HG03457 (cell line): ENCODE data around the gene CASQ2.
"Not testable (repeated sequence)": the region's sequence is repeated elsewhere in the genome, so short reads cannot be mapped to it uniquely, and the experiment has no call there.

ENCODE experiments used
- ATAC-seq: cut with Tn5 transposase; IDR thresholded peaks from one replicate; pipeline ENCODE4 v1.9.1; 2021; ENCODE audit warnings: moderate number of reproducible peaks; ENCODE audit not compliant: unreplicated experiment

Gene CASQ2

GRCh38 chr1:115781851-115782250 lies 13.3 kb upstream of the CASQ2 start:
- no peak for ATAC-seq

GRCh38 chr1:115781343-115781742 lies 12.8 kb upstream of the CASQ2 start:
- ATAC-seq: no peak

DNA sequence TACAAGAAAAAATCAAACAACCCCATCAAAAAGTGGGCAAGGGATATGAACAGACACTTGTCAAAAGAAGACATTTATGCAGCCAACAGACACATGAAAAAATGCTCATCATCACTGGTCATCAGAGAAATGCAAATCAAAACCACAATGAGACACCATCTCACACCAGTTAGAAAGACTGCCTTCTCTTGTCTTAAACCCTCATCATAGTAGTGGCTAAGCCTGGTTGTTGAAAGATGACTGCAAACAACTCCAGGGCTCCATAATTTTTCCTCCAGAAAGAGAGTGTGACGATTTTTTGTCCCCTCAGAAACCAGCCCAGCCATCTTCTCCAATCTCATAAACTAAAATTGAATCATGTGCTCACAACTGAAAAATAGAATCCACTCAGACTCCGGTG lies 12.1 kb upstream of the CASQ2 start:
- not testable (repeated sequence) for ATAC-seq

DNA sequence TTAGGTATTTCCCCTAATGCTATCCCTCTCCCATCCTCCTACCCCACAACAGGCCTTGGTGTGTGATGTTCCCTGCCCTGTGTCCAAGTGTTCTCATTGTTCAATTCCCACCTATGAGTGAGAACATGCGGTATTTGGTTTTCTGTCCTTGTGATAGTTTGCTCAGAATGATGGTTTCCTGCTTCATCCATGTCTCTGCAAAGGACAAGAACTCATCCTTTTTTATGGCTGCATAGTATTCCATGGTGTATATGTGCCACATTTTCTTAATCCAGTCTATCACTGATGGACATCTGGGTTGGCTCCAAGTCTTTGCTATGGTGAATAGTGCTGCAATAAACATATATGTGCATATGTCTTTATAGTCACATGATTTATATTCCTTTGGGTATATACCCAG lies 10.6 kb upstream of the CASQ2 start:
- ATAC-seq: not testable (repeated sequence)

DNA sequence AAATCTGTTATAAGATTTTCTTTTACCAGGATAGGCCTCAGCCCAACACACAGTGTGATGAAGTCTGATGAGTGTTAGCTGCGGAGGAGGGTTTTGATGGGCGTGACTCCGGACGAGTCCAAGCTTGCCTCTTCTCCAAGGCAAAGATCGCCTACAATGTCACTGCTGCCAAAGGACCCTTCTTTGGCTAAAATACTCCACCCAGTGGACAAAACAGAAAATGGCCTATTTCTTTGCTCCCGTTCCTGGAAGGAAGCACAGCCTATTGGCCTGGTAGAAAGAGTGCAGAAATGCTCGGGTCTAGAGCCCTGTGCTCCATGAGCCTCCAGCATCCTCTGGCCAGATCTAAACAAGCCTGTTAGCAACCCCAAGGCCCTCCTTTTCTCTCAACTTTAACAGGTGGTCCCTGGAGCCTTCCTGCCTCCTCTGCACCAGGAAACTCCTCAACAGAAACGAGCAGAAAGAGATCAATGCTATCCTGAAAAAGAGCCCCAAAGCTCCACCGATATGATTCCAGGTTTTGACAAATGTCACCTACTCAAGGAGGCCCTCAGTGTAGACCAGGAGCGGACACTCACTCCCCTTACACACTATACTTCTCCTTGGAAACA lies 3.4 kb upstream of the CASQ2 start:
- ATAC-seq: no peak

DNA sequence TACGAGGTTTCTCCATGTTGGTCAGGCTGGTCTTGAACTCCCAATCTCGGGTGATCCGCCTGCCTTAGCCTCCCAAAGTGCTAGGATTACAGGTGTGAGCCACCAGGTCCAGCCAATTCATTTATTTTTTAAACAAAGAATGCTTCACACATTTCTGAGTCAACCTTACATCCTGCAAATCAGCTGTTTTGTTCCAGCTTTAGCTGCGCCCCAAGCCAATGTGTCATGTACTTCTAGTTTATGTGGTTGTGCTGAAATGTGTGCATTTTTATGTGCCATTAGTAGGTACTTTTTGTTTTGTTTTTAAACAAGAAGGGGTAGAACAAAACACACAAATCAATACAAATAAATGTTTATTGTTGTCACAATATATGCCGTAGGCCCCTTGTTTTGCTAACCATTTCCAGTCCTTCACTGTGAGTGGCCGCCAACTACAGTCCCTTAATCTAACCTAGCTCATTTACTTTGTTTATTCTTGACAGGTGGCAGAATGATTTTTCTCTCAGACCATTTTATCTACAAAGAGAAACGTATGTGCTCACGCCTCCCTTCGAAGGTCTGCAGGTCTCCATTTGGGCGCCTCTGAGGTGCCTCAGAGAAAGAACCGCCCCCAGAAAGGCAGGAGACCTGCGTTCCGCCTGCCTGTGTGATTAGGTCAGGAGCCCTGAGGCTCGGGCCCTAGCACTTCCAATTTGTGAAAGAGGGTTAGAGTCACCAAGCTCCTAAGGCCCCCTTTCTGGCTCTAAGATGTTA lies 2.8 kb upstream of the CASQ2 start:
- ATAC-seq: no peak

DNA sequence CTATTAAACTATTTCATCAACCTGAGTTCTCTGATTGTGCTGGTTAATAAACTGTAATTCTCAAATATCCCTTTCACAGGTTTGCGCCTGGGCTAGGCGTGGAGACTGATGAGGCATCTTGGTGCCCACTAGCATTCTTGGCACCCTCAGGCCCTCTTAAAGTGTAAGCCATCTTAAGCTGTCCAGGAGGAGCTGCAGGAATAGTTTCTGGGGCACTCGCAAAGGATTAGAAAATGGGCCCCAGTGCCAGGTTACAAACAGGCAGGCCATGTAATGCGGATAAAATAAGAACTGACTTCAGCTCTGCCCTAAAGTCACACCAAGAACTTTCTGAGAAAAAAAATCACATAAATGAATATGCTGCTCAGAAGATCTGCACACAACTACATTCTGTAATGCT lies 1.1 kb downstream of the CASQ2 start:
- no peak for ATAC-seq

GRCh38 chr1:115765091-115765490 lies 3.4 kb downstream of the CASQ2 start:
- ATAC-seq: no peak

GRCh38 chr1:115764541-115764940 lies 4.0 kb downstream of the CASQ2 start:
- ATAC-seq: no peak

DNA sequence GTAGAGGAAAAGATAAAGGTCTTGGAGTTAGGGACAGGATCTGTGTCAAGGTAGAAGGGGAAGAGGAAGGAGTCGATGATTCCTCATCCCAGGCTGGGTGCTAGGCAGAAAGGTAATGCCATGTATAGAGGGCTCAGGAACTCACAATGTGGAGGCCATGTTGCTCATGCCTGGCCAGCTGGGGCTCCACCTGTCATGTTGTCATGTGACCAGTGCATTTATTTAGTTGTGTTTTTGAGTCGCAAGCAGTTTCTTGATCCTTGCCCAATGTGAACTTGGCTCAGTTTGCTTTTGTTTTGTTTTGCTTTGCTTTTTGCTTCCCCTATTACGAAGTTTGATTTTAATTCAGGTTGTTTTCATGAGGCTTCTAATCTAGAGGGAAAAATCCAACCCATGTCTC lies 5.7 kb downstream of the CASQ2 start:
- no peak for ATAC-seq

DNA sequence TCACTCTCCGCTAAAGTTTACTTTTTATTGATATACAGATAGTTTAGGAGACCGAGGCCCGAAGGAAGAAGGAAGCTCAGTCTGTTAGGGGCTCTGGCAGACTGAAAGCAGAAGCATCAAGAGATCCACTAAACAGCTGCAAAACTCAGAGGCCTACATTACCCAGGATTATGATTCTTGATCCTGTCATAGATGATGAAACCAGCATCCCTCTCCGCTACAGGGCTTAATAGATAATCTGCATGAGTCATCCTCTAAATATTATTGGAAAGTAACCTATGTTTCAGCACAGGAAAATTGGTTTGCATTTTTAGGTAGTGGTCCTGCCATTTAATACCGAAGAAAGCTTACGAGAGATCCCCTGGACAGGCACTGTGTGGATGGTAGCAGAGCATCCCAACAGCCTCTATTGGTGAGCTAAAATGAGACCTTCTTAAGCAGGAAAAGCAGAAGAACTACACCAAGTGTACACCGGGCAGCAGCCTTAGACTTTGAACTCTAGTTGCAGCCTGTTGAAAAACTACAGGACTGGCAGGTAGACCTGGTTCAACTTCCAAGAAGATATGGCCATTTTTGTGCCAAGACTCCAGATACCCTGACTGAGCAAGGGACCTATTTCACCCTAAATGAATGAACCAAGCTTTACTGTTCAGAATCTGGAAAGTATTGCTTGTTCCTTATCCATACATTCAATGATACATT lies 6.8 kb downstream of the CASQ2 start:
- ATAC-seq: no peak

DNA sequence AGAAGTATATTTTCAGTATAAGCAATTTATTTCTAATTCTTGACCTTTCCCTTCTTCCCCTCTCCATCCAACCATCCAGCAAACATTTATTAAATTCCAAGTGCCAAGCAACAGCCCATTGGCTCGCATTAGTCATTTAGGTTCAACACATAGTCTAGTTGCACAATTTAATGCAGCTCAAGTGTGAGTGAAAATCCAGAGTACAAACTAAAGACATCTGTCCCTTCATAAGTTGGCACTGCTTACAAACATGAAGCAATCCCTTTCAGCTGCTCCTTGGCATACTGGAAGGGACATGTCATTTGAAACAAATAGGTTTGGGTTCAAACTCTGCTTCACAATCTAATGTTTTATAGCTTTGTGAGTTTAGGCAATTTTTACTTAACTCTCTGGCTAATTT lies 10.7 kb downstream of the CASQ2 start:
- ATAC-seq: no peak

- ATAC-seq: no peak
These were observed 11.2 kb downstream of the CASQ2 start for GRCh38 chr1:115757326-115757725.

- ATAC-seq: no peak
These were observed 12.8 kb downstream of the CASQ2 start for GRCh38 chr1:115755456-115756370.

- ATAC-seq: no peak
These were observed 14.7 kb downstream of the CASQ2 start for GRCh38 chr1:115753830-115754229.

- ATAC-seq: no peak
These were observed 15.2 kb downstream of the CASQ2 start for GRCh38 chr1:115753361-115753760.

GRCh38 chr1:115748401-115749150 lies 19.9 kb downstream of the CASQ2 start:
- no peak for ATAC-seq

- ATAC-seq: no peak
These were observed 22.4 kb downstream of the CASQ2 start for GRCh38 chr1:115746021-115746690.

DNA sequence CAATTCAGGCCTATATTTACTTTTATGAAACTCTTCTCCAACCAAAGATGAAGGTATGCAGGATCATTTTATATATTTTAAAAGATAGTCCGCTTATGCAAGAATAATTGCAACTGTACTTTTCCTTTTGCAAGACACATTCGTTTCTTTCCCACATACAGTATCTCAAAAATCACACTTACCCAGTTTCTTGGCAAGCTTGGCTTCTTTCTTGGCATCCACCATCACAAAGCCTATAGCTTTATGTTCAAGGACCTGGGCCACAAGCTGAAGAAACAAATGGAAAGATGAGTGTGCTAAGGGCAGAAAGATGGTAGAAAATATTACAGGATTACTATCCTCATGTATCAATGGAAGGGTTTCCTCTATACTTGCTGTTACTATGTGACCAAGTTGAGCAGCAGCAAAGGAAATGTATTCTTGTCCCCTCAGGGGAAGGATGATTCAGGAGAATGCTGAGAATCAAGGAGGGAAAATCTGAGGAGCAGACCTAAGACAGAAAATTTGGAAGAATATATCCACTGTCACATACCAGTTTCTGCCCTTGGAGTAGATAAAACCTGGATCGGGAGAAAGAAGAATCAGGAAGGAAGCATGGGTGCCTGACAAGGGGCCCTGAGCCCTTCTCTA lies 23.8 kb downstream of the CASQ2 start:
- no peak for ATAC-seq
